Measurements from ENCODE around the gene CRLF2. TPM values are rescaled to one million over a fixed set of nuclear protein-coding genes. Genes with fewer than 3 reads are reported as not detected.
"Not testable (repeated sequence)": the region's sequence is repeated elsewhere in the genome, so short reads cannot be mapped to it uniquely, and the experiment has no call there.

CRLF2 gene
- polyA plus RNA-seq, 12 donors = 0.14 TPM; not detected in 11

GRCh38 chrX:1169189-1169588 lies 43.3 kb downstream of the CRLF2 start:
- no peak for DNase-seq

- no peak for DNase-seq
Measured at GRCh38 chrX:1167918-1168481, 44.4 kb downstream of the CRLF2 start.

- DNase-seq = no peak
Measured at GRCh38 chrX:1167466-1167865, 45.0 kb downstream of the CRLF2 start.

GRCh38 chrX:1165535-1166196 lies 46.8 kb downstream of the CRLF2 start:
- DNase-seq = peak; percentile 66

- DNase-seq = peak; percentile 54
Measured at GRCh38 chrX:1164322-1165288, 47.8 kb downstream of the CRLF2 start.

GRCh38 chrX:1163231-1163630 lies 49.2 kb downstream of the CRLF2 start:
- no peak for DNase-seq

- DNase-seq = no peak
Measured at GRCh38 chrX:1162119-1162916, 50.1 kb downstream of the CRLF2 start.

GRCh38 chrX:1159548-1159947 lies 52.9 kb downstream of the CRLF2 start:
- DNase-seq = no peak

- not testable (repeated sequence) for DNase-seq
Measured at GRCh38 chrX:1156681-1157455, 55.6 kb downstream of the CRLF2 start.

- no peak for DNase-seq
Measured at GRCh38 chrX:1153940-1154339, 58.5 kb downstream of the CRLF2 start.

GRCh38 chrX:1152090-1152489 lies 60.4 kb downstream of the CRLF2 start:
- no peak for DNase-seq

- no peak for DNase-seq
Measured at GRCh38 chrX:1151378-1152077, 60.9 kb downstream of the CRLF2 start.

GRCh38 chrX:1150569-1151347 lies 61.7 kb downstream of the CRLF2 start:
- DNase-seq = no peak

- no peak for DNase-seq
Measured at GRCh38 chrX:1147611-1148515, 64.6 kb downstream of the CRLF2 start.

GRCh38 chrX:1144293-1144692 lies 68.2 kb downstream of the CRLF2 start:
- DNase-seq = no peak

Measured in muscle of arm (tissue), 12 donors.